HepG2 (cell line): ENCODE results near the gene INTS1. TPM values are rescaled to one million over a fixed set of nuclear protein-coding genes. Genes with fewer than 3 reads are reported as not detected.

Experiments used
- CHD2 ChIP-seq: IDR thresholded peaks from 2 replicates; pipeline ENCODE4 v1.6.1; 2011; ENCODE audit warnings: low read depth, low read length, improper control_type of control experiment
- DPF2 ChIP-seq: sonication (generic); formaldehyde crosslinking; IDR thresholded peaks from 2 replicates; pipeline ENCODE4 v1.4.0; 2020; ENCODE audit warnings: mild to moderate bottlenecking, low read depth, missing genetic modification reagents, borderline replicate concordance
- FOXP4 ChIP-seq: sonication (generic); formaldehyde crosslinking; IDR thresholded peaks from 2 replicates; pipeline ENCODE4 v1.4.0; 2020; ENCODE audit warnings: missing genetic modification reagents
- HMGXB4 ChIP-seq, 2 experiments: sonication (generic) in 1 of 2; formaldehyde crosslinking in 1 of 2; IDR thresholded peaks; 2 replicates each; pipeline versions ENCODE4 v1.4.0 to v1.6.1; 2018 to 2020; ENCODE audit warnings: missing genetic modification reagents in 2 of 2, borderline replicate concordance in 1 of 2, low read depth in 1 of 2, mild to moderate bottlenecking in 1 of 2, missing biosample characterization in 1 of 2
- KDM5B ChIP-seq: sonication (generic); formaldehyde crosslinking; IDR thresholded peaks from 2 replicates; pipeline ENCODE4 v1.4.0; 2020; ENCODE audit warnings: missing genetic modification reagents, mild to moderate bottlenecking, borderline replicate concordance
- NFKB2 ChIP-seq: sonication (generic); formaldehyde crosslinking; IDR thresholded peaks from 2 replicates; pipeline ENCODE4 v1.4.0; 2020; ENCODE audit warnings: missing genetic modification reagents, borderline replicate concordance
- NFRKB ChIP-seq: fragments of 450-650 bp; IDR thresholded peaks from 2 replicates; pipeline ENCODE4 v1.6.1; 2017
- SAP130 ChIP-seq: IDR thresholded peaks from 2 replicates; pipeline ENCODE4 v1.6.1; 2016; ENCODE audit warnings: low read depth
- THAP9 ChIP-seq: sonication (generic); formaldehyde crosslinking; IDR thresholded peaks from 2 replicates; pipeline ENCODE4; 2020; ENCODE audit warnings: missing genetic modification reagents, mild to moderate bottlenecking, borderline replicate concordance
- ZBTB39 ChIP-seq: sonication (generic); formaldehyde crosslinking; IDR thresholded peaks from 2 replicates; pipeline ENCODE4 v1.5.0; 2020; ENCODE audit warnings: missing genetic modification reagents
- ZNF138 ChIP-seq: sonication (generic); formaldehyde crosslinking; IDR thresholded peaks from 2 replicates; pipeline ENCODE4 v1.5.0; 2020; ENCODE audit warnings: mild to moderate bottlenecking, low read depth, missing genetic modification reagents
- ZNF362 ChIP-seq: sonication (generic); formaldehyde crosslinking; IDR thresholded peaks from 2 replicates; pipeline ENCODE4 v1.4.0; 2020; ENCODE audit warnings: missing genetic modification reagents, mild to moderate bottlenecking, borderline replicate concordance
- ZNF501 ChIP-seq: sonication (generic); formaldehyde crosslinking; IDR thresholded peaks from 2 replicates; pipeline ENCODE4 v1.5.1; 2020; ENCODE audit warnings: mild to moderate bottlenecking, moderate library complexity, missing genetic modification reagents
- ZNF530 ChIP-seq: sonication (generic); formaldehyde crosslinking; IDR thresholded peaks from 2 replicates; pipeline ENCODE4 v1.5.0; 2020; ENCODE audit warnings: low read depth, mild to moderate bottlenecking, missing genetic modification reagents
- ZNF703 ChIP-seq: sonication (generic); formaldehyde crosslinking; IDR thresholded peaks from 2 replicates; pipeline ENCODE4 v1.5.1; 2020; ENCODE audit warnings: missing genetic modification reagents, mild to moderate bottlenecking, moderate library complexity, borderline replicate concordance
- ZNF749 ChIP-seq: sonication (generic); formaldehyde crosslinking; IDR thresholded peaks from 2 replicates; pipeline ENCODE4 v1.8.0; 2022; ENCODE audit warnings: mild to moderate bottlenecking, missing genetic modification reagents, moderate library complexity, borderline replicate concordance
- ZNF792 ChIP-seq: IDR thresholded peaks from 2 replicates; pipeline ENCODE4 v1.6.1; 2016
- ZZZ3 ChIP-seq: sonication (generic); formaldehyde crosslinking; IDR thresholded peaks from 2 replicates; pipeline ENCODE4 v1.4.0; 2020; ENCODE audit warnings: missing genetic modification reagents, mild to moderate bottlenecking, borderline replicate concordance
- polyA plus RNA-seq, 8 experiments: library from polyadenylated mRNA; depleted of rRNA in 3 of 8; stranded (reverse) in 7 of 8; unstranded in 1 of 8; fragments of >200 nt; fragmentation: Illumina TruSeq in 4 of 8; extraction: Trizol in 4 of 8; gene quantifications; 2 replicates each; pipeline versions ENCODE4 v1.2.1 to v1.2.3, GENCODE V29; 2011 to 2016; ENCODE audit warnings: low read depth in 4 of 8, missing spikeins in 1 of 8, mixed read lengths in 1 of 8; ENCODE audit not compliant: insufficient read depth in 1 of 8
- total RNA-seq, 5 experiments: library from RNA; depleted of rRNA; stranded (reverse); fragments of >200 nt; fragmentation: Illumina TruSeq; extraction: Trizol; gene quantifications; 2 replicates each; pipeline ENCODE4 v1.2.3, GENCODE V29; 2016; ENCODE audit warnings: low read depth in 1 of 5

INTS1 gene
- total and polyA plus RNA-seq, 2 of the 13 experiments (the other 11 are each of a cell fraction or from before 2014, with no cell fraction given), result 13.7 to 29.0 TPM

GRCh38 chr7:1536743-1537534 lies 32.8 kb upstream of the INTS1 start (continued):
- TF ChIP-seq ZNF792 (CRISPR knock-in tag) (peak; percentile 90), ZNF749 (no peak), FOXP4 (CRISPR knock-in tag) (peak; percentile 85), ZBTB39 (peak; percentile 73; the same call in 1 of the 2 replicates), ZNF138 (CRISPR knock-in tag) (0 out of 2 replicates have a peak, but pooled peaks have one; percentile 54), HMGXB4 (CRISPR knock-in tag; IDR thresholded peaks at IDR 0.05; ENCODE audit: borderline replicate concordance in 1 of 2, low read depth in 1 of 2) (peak in 1 of 2 experiments; percentile 39; a peak in 1 of 4 replicates), CHD2 (no peak), NFKB2 (peak; percentile 66; the same call in 1 of the 2 replicates), ZNF501 (peak; percentile 96), ZNF703 (CRISPR knock-in tag) (peak; percentile 78; the same call in 1 of the 2 replicates), ZNF530 (CRISPR knock-in tag) (no peak), SAP130 (peak; percentile 96), THAP9 (CRISPR knock-in tag) (peak; percentile 69; the same call in 1 of the 2 replicates), DPF2 (CRISPR knock-in tag) (peak; percentile 82), ZZZ3 (CRISPR knock-in tag) (0 out of 2 replicates have a peak, but pooled peaks have one; percentile 62), KDM5B (CRISPR knock-in tag) (peak; percentile 65; the same call in 1 of the 2 replicates), ZNF362 (CRISPR knock-in tag) (no peak), NFRKB (no peak)
